ENCODE measurements around the gene FTCD. TPM values are rescaled to one million over a fixed set of nuclear protein-coding genes. Genes with fewer than 3 reads are reported as not detected.
"Not testable (repeated sequence)": the region's sequence is repeated elsewhere in the genome, so short reads cannot be mapped to it uniquely, and the experiment has no call there.

Gene FTCD
- polyA plus RNA-seq, 1 experiment: 0.06 TPM

DNA sequence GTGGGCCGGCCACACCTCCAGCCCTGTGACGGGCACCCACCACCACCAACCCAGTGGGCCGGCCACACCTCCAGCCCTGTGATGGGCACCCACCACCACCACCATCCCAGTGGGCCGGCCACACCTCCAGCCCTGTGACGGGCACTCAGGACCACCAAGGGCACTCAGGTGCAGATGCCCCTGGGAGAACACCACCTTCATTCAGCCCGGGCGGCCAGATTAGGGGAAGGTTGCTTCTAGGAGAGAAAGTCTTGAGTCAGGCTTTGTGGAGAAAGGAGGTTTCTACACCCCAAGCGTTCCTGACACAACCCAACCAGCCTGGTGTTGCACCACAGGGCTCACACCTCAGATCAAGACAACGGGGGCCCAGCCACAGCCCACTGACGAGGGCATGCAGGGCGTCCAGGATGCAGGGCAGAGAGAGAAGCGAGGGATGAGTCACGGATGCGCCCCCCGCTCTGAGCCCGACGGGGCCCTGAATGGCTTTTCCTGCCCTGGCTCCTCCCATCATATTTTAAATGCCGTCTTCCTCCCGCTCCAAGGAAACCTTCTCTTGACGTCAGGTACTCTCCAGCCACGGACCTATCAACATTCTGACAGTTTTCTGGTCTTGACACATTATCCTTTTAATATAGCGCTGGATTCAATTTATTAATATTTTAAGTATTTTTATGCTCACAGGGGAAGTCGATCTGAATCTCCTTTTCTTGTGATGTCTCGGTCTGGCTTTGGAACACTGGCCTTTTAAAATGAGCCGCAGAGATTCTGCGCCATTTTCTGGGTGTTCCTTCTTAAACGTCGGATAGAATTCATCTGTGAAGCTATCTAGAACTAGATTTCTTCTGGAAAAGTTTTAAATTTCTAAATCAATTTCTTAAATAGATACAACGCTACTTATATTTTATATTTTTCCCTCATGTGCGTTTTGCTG, 29.5 kb upstream of the FTCD start:
- POLR2A ChIA-PET: no interaction called here
- TF ChIP-seq, protein P1, sequence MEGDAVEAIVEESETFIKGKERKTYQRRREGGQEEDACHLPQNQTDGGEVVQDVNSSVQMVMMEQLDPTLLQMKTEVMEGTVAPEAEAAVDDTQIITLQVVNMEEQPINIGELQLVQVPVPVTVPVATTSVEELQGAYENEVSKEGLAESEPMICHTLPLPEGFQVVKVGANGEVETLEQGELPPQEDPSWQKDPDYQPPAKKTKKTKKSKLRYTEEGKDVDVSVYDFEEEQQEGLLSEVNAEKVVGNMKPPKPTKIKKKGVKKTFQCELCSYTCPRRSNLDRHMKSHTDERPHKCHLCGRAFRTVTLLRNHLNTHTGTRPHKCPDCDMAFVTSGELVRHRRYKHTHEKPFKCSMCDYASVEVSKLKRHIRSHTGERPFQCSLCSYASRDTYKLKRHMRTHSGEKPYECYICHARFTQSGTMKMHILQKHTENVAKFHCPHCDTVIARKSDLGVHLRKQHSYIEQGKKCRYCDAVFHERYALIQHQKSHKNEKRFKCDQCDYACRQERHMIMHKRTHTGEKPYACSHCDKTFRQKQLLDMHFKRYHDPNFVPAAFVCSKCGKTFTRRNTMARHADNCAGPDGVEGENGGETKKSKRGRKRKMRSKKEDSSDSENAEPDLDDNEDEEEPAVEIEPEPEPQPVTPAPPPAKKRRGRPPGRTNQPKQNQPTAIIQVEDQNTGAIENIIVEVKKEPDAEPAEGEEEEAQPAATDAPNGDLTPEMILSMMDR (IDR thresholded peaks at IDR 0.05; ENCODE audit: insufficient read depth, low read depth, low read length): no peak
- DNase-seq (ENCODE audit: low read depth): no peak
- peak overlapping the region; percentile 54 for H3K4me3 ChIP-seq (ENCODE audit: low read depth, low read length)
- H3K36me3 ChIP-seq (ENCODE audit: control insufficient read depth, insufficient read depth, low read length): peaks cover 4% of the 10 kb centered on the region
- H3K27me3 ChIP-seq (ENCODE audit: control insufficient read depth, insufficient read depth, low read length): no peaks in the 10 kb centered on the region
- CTCF ChIA-PET: no interaction called here

GRCh38 chr21:46183910-46184624, 28.7 kb upstream of the FTCD start, which contains the start of gene SPATC1L:
TSS of gene SPATC1L (minus strand) at chr21:46184459. CDS start at chr21:46182816, 1,643 bp downstream.
- ChIA-PET POLR2A (no interaction called here), CTCF (no interaction called here)
- TF ChIP-seq, protein P1 (IDR thresholded peaks at IDR 0.05; ENCODE audit: insufficient read depth, low read depth, low read length): no peak
- Histone ChIP-seq H3K36me3 (ENCODE audit: control insufficient read depth, insufficient read depth, low read length) (no peaks in the 10 kb centered on the region), H3K4me3 (ENCODE audit: low read depth, low read length) (peak within 1 kb of the TSS; percentile 73), H3K27me3 (ENCODE audit: control insufficient read depth, insufficient read depth, low read length) (no peaks in the 10 kb centered on the region)
- DNase-seq (ENCODE audit: low read depth): no peak

DNA sequence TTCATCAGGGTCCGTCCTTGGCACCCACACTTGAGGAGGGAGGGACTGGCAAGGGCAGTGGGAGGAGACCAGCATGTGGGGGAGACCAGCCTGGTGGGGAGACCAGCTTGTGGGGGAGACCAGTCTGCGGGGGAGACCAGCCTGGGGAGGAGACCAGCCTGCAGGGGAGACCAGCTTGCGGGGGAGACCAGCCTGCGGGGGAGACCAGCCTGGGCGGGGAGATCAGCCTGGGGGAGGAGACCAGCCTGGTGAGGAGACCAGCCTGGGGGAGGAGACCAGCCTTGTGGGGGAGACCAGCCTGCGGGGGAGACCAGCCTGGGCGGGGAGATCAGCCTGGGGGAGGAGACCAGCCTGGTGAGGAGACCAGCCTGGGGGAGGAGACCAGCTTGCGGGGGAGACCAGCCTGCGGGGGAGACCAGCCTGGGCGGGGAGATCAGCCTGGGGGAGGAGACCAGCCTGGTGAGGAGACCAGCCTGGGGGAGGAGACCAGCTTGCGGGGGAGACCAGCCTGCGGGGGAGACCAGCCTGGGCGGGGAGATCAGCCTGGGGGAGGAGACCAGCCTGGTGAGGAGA, 28.0 kb upstream of the FTCD start:
- CTCF ChIA-PET; H3K27me3 ChIP-seq (ENCODE audit: control insufficient read depth, insufficient read depth, low read length); POLR2A ChIA-PET; DNase-seq (ENCODE audit: low read depth); H3K36me3 ChIP-seq (ENCODE audit: control insufficient read depth, insufficient read depth, low read length): not testable (repeated sequence)
- H3K4me3 ChIP-seq (ENCODE audit: low read depth, low read length): peak overlapping the region; percentile 73

- Histone ChIP-seq H3K36me3 (ENCODE audit: control insufficient read depth, insufficient read depth, low read length) (no peaks in the 10 kb centered on the region), H3K27me3 (ENCODE audit: control insufficient read depth, insufficient read depth, low read length) (no peaks in the 10 kb centered on the region), H3K4me3 (ENCODE audit: low read depth, low read length) (no peak overlapping the region)
- ChIA-PET POLR2A (no interaction called here), CTCF (interaction anchor here (0.9 to 1.3 kb wide), 2 partner anchors 30 to 39 kb away, joined by 3 to 5 read pairs; no protein-coding TSS in a partner anchor)
- no peak for DNase-seq (ENCODE audit: low read depth)
- TF ChIP-seq, protein P1 (IDR thresholded peaks at IDR 0.05; ENCODE audit: insufficient read depth, low read depth, low read length): no peak
Observed at GRCh38 chr21:46182548-46183336, 27.4 kb upstream of the FTCD start.

GRCh38 chr21:46181953-46182547, 26.7 kb upstream of the FTCD start:
- POLR2A ChIA-PET: no interaction called here
- H3K36me3 ChIP-seq (ENCODE audit: control insufficient read depth, insufficient read depth, low read length): no peaks in the 10 kb centered on the region

More at GRCh38 chr21:46181953-46182547, 26.7 kb upstream of the FTCD start:
- no peaks in the 10 kb centered on the region for H3K27me3 ChIP-seq (ENCODE audit: control insufficient read depth, insufficient read depth, low read length)
- no peak overlapping the region for H3K4me3 ChIP-seq (ENCODE audit: low read depth, low read length)
- DNase-seq (ENCODE audit: low read depth): no peak
- TF ChIP-seq, protein P1 (IDR thresholded peaks at IDR 0.05; ENCODE audit: insufficient read depth, low read depth, low read length): no peak
- CTCF ChIA-PET: interaction anchor here (0.9 to 1.3 kb wide), 2 partner anchors 29 to 38 kb away, joined by 3 to 5 read pairs; no protein-coding TSS in a partner anchor

Measured in BJ (cell line).